ENCODE results near the gene SLC34A3.
A peak's percentile ranks its signal among the peaks of the same experiment; 100 is the strongest.
"Not testable (repeated sequence)": the region's sequence is repeated elsewhere in the genome, so short reads cannot be mapped to it uniquely, and the experiment has no call there.

Gene SLC34A3

GRCh38 chr9:137228968-137229896 lies 1.5 kb upstream of the SLC34A3 start:
- no peak for DNase-seq (ENCODE audit: low read depth)

- no peak for DNase-seq (ENCODE audit: low read depth)
These were observed 597 bp upstream of the SLC34A3 start for GRCh38 chr9:137229903-137230704.

- DNase-seq (ENCODE audit: low read depth): no peak
These were observed 805 bp downstream of the SLC34A3 start for GRCh38 chr9:137231372-137232039.

- DNase-seq (ENCODE audit: low read depth): no peak
These were observed 1.4 kb downstream of the SLC34A3 start for GRCh38 chr9:137232101-137232500.

- no peak for DNase-seq (ENCODE audit: low read depth)
These were observed 1.8 kb downstream of the SLC34A3 start for GRCh38 chr9:137232510-137232909.

- no peak for DNase-seq (ENCODE audit: low read depth)
These were observed 2.7 kb downstream of the SLC34A3 start for GRCh38 chr9:137233143-137233980.

- DNase-seq (ENCODE audit: low read depth): no peak
These were observed 3.5 kb downstream of the SLC34A3 start for GRCh38 chr9:137234055-137234697.

GRCh38 chr9:137234758-137235423 lies 4.2 kb downstream of the SLC34A3 start:
- DNase-seq (ENCODE audit: low read depth): no peak

- DNase-seq (ENCODE audit: low read depth): no peak
These were observed 4.9 kb downstream of the SLC34A3 start for GRCh38 chr9:137235424-137236237.

- peak; percentile 88 for DNase-seq (ENCODE audit: low read depth)
These were observed 5.7 kb downstream of the SLC34A3 start for GRCh38 chr9:137236238-137236935.

- DNase-seq (ENCODE audit: low read depth): no peak
These were observed 6.3 kb downstream of the SLC34A3 start for GRCh38 chr9:137236936-137237421.

- DNase-seq (ENCODE audit: low read depth): no peak
These were observed 7.3 kb downstream of the SLC34A3 start for GRCh38 chr9:137237759-137238726.

GRCh38 chr9:137239541-137240200 lies 9.0 kb downstream of the SLC34A3 start:
- DNase-seq (ENCODE audit: low read depth): not testable (repeated sequence)

- DNase-seq (ENCODE audit: low read depth): peak; percentile 49
These were observed 9.7 kb downstream of the SLC34A3 start for GRCh38 chr9:137240318-137240840.

GRCh38 chr9:137240841-137241489 lies 10.3 kb downstream of the SLC34A3 start, which contains the start of gene TUBB4B:
Gene TUBB4B (plus strand): TSS chr9:137241287. CDS start chr9:137241361, 74 bp downstream.
- peak; percentile 98 for DNase-seq (ENCODE audit: low read depth)

All from T follicular helper cell (primary cell).